HG02885 (cell line): ENCODE measurements around the gene STK10.
A peak's percentile ranks its signal among the peaks of the same experiment; 100 is the strongest.
"Not testable (repeated sequence)": the region's sequence is repeated elsewhere in the genome, so short reads cannot be mapped to it uniquely, and the experiment has no call there.

Source experiments
- ATAC-seq: cut with Tn5 transposase; IDR thresholded peaks from one replicate; pipeline ENCODE4 v1.9.1; 2021; ENCODE audit warnings: mild to moderate bottlenecking; ENCODE audit not compliant: unreplicated experiment, poor library complexity

STK10 gene

DNA sequence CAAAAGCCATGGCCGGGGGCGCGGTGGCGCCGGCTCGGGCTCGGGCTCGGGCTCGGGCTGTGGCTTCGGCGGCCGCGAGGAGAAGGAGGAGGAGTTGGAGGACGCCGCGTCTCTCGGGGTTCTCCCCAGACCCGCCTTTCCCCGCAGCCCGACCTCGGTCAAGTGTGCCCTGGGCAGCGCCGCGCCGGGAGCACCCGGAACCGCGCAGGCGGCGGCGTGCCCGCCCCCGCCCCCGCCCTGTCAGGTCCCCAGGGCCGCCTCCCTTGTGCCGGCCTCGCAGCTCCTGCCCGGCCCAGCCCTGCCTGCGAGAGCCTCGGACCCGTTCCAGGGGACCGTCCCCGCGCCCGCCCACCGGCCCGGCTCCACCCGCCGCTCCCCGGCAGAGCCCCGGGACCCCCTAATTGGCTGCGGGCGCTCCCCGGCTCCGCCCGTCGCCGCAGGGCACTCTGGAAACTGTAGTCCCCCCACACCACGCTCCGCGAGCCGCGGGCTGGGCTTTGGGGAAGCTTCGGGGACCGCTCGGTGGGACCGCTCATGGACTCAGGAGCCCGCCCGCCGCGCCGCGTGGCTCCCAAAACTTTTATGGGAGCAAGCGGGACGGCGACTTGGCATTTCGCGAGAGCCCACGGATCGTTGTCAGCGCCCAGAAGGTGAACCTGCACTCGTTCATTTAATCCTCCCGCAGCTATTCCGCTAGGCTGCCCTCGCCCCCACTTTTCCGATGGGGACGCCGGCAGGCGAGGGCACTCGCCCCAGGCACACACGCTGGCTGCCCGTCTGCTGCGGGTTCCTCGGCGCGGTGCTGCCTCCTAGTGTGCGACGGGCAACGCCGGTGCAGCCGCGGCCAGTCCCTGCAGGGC is at the start of gene STK10:
TSS of gene STK10 (minus strand) at position 192 of the 860 bp plus-strand sequence. CDS start at position 10, 182 bp downstream.
- peak; percentile 77 for ATAC-seq

DNA sequence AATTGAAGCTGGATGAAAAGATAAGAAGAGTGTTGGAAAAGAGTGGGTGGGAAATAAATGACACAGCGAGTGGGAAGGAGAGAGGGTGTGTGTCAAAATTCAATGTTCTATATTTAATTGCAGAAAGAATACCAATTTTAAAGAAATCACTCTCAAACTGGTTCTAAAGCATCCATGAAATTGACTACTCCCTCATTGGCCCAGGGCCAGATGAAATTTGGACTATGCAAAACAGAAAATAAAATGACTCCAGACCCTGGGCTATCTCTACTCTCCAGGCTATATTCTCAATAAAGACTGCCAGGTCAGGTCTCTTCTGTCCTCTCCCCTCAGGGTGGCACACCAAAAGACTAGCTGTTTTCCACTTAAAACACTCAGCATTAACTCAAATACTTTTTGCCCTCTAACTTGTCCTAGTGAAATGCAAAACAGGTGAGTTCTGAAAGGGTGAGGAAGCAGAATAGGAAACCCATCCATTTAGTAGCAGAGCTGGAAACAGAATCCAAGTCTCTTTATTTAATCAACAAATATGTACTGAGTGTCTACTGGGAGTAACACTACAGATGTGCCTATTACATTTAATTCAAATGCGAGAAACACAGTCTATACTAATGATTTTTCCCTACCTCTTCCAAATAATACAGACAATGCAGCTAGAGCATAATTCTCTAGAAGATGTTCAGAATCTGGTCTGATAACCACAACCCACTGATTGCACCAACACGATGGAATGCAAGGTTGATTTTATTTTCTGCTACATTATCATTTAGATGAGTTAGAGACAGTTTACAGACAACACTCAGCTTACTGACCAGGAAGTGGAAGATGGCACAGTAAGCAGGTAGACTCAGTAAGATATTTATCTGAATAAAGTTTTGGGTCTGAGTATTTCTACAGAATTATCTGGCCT is 48.1 kb upstream of the STK10 start:
- ATAC-seq, result no peak

DNA sequence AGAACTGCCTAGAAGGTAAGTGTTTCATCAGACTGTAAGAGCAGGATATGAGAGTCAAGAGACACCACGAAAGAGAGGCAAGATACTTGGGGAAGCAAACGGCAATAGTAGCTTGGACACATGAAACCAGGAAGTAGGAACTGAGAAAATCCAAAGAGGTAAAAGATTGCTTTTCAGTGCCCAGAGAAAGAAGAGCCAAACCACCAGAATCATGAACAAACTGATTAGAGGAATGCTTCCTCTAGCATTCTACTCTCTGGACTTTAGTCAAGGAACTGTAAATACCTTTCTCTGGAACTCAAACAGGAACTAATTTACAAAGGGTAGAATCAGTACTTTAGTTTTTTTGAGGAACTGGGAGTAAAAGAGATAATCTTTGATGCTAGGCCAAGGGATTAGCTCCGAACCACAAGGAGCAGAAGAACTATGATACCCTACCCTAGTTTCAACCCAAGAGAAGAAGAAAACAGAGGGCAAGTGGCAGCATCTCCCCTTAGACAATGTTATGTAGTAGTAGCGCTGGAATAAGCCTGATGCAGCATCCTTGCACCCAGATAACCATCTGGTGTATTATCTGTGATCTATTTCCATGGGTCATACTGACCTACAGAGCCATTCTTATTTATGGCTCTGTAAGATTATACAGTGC is 47.2 kb upstream of the STK10 start:
- peak; percentile 69 for ATAC-seq

DNA sequence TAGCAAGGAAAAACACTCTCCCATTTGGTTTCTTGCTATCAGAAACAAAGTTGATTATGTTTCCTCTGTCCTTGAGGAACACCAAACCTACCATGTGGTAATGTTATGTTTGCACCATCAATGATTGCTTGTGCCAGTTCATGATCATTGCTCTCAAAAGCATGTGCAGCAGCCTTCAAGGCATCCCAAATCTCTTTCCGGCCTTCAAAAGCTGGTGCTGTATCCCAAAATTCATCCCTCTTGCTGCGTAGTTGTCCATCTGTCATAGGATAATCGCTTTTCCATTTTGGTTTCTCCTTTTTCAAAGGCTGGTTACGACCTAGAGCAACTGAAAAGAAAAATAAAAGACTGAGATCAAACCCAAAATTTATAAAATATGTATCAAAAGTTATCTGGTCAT is 46.0 kb upstream of the STK10 start:
- ATAC-seq, result no peak

DNA sequence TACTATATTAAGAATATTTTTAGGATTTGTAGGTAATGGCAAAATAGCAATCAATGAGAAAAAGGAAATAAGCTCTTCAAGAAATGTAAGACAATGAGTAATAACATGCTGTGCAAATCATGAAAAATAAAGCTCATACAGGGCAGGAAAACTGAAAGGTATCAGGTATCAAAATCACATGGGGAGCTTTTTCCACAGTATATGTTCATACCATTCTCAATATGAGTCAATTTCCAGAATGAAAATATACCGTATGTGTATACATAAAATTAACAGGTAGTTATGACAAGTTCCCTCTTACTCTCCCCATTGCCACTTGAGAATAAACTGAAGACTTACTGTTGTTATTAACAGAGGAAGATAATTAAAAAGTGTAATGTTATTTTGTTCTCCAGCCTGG is 41.9 kb upstream of the STK10 start:
- no peak for ATAC-seq

DNA sequence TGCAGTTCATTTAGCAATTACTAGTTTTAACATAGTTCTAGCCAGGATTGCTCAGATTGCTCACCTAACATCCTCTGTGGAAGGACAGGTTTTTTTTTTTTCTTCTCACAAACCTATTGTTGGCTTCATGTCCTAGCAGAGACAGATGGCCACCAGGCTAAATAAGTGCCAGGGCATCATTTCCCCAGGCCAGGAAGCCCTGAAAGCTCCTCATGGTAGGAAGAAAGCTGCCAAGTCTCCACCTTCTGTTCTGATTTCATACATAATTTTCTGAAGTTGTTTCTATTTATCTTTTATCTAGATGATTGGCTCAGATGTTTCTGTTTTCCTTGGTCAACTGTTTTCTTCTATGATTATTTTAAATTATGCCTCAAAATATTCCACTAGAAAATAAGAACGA is 37.0 kb upstream of the STK10 start:
- no peak for ATAC-seq

DNA sequence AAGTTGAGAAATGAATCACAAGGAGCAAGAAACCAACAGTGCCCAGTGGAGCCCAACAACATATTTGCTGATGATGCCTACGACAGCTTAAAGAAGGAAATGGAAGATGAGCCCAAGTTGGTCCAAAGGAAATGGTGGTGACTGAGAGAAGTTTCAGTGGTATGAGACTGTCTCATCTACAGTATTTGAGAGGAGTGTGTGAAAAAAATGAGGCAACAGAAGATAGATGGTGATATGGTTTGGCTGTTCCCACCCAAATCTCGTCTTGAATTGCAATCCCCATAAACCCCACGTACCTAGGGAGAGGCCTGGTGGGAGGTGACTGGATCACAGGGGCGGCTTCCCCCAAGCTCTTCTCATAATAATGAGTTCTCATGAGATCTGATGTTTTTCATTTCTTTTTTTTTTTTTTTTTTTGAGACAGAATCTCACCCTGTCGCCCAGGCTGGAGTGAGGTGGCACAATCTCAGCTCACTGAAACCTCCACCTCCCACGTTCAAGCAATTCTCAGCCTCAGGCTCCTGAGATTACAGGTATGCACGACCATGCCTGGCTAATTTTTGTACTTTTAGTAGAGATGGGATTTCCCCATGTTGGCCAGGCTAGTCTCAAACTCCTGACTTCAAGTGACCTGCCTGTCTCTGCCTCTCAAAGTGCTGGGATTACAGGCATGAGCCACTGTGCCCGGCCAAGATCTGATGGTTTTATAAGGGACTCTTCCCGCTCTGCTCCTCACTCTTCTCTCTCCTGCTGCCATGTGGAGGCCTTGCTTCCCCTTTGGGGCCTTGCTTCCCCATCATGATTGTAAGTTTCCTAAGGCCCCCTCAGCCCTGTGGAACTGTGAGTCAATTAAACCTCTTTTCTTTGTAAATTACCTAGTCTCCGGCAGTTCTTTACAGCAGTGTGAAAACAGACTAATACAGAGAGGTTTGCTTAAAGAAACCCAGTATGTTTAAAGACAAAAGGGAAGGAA is 36.2 kb upstream of the STK10 start:
- peak; percentile 78 for ATAC-seq

DNA sequence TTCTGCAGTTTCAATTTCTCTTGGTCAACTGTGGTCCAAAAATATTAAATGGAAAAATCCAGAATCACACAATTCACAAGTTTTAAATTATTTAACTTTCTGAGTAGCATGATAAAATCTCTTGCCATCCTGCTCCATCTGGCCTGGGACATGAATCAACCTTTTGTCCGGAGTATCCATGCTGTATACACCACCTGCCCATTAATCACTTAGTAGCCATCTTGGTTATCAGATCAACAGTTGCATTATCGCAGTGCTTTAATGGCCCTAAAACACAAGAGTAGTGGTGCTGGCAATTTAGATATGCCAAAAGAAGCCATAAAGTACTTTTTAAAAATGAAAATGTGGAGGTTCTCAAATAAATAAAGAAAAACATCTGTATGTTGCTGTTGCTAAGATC is 31.3 kb upstream of the STK10 start:
- no peak for ATAC-seq

DNA sequence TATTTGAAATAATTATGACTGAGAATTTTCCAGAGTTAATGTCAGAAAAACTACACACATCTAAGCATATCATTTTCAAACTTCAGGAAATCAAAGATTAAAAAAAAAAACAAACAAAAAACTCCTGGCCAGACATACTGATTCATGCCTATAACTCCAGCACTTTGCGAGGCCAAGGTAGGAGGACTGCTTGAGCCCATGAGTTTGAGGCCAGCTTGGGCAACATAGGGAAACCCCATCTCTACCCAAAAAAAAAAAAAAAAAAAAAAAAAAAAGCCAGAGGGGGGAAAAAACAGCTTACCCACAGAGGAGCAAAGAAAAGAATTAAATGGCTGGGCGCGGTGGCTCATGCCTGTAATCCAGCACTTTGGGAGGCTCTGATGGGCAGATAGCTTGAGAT is 28.3 kb upstream of the STK10 start:
- ATAC-seq, result no peak

DNA sequence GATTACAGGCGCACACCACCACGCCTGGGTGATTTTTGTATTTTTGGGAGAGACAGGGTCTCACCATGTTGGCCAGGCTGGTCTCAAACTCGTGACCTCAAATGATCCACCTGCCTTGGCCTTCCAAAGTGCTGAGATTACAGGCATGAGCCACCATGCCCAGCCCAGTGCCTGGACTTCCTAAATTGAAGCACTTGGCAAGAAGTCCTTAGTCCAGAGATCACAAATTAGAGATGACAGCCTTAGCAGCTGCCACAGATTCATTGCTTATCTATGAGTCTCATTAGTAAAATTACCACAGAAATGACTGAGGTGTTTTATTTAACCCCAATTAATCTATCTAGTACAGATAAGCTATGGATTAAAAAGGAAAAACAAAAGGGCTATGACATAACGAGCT is 25.1 kb upstream of the STK10 start:
- ATAC-seq, result no peak

DNA sequence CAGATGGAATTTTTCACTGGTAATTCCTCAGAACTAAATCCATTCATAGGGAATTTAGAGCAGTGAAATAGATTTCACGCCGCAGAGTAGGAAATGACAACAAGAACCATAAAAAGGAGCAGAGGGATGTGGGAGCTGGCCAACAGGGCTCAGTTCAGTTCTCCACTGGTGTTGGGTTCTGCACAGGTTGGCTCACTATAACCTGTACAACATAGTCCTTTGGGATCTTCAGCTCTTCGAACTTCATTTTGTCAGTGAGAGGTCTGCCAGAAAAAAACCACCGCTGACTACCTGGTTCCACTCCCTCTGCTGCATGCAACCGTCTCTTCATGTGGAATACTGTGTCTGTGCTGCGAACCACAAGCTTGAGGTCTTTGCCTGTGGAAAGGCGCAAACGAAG is 23.7 kb upstream of the STK10 start:
- ATAC-seq, result no peak

DNA sequence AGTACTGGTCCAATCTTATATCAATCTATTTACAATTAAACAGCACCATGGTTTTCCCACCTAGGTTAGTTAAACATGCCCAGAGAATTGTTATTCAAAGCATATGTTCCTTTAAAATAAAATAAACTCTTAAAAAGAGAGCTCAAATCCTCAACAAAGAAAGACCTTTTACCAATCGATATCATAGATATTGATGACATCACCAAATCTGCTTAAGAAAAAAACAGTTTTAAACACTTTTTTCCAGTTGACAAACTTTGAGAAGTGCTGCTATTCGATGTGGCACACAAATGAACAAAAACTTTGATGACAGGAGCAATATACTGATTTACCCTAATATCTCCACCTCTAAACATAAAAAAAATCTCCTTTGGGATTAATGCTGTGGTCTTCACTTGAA is 21.7 kb upstream of the STK10 start:
- ATAC-seq, result no peak

DNA sequence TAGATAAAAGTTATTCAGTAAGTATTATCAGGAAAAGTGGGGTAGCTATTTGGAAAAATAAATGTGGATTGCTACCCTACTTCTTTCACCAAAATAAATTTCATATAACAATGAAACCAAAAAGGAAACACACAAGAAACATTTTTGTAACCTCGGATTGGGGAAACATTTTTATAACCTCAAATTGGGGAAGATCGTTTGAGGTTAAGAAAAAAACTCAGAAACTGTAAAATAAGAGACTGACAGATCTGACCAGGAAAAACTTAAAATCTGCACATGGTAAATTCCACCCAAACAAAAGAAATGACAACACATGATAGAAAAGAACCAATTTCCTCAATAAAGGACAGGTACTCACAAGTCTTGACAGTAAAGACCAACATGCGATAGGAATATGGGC is 19.5 kb upstream of the STK10 start:
- ATAC-seq, result no peak

DNA sequence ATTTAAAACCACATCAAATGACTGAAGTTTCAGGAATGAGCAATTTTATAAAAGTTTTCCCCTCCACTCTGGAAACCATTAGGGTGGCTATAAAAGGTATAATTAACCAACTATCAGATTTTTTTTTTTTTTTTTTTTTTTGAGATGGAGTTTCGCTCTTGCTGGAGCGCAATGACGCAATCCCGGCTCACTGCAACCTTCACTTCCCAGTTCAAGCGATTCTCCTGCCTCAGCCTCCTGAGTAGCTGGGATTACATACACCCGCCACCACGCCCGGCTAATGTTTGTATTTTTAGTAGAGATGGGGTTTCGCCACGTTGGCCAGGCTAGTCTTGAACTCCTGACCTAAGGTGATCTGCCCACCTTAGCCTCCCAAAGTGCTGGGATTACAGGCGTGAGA is 18.0 kb upstream of the STK10 start:
- ATAC-seq, result not testable (repeated sequence)

DNA sequence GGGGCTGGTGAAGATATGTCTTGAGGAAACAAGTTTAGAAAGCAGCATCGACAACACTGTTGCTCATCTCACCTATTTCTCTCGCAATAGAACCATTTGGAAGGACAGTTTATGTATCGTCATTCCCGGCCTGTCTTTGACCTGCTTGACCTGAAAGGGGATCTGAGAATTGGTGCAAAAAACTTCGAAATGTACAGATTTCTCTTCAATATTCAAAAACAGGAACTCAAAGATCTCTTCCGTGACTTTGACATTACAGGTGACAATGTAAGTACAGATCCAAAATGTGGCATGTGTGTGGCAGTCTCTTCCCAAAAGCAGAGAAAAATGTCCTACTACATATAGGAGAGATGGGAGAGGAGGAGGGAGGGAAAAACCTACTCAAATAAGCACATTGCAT is 12.5 kb upstream of the STK10 start:
- no peak for ATAC-seq

DNA sequence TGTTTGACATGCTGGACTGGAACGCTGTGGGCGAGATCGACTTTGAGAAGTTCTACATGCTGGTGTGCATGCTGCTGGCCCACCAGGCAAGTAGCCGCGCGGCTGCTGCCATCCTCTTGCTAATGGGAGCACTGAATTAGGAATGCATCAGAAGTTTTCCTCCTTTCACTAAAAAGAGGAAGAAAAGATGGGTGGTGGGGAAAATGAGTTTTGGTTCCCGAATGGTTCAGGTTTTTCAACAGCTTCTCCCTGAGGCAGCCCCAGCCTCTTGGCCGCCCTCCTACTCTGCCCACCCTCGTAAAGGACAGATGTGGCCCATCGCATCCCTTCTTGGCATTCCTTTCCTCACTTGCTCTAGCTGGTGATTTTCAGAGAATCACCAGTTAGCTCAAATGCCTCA is 11.4 kb upstream of the STK10 start:
- no peak for ATAC-seq

DNA sequence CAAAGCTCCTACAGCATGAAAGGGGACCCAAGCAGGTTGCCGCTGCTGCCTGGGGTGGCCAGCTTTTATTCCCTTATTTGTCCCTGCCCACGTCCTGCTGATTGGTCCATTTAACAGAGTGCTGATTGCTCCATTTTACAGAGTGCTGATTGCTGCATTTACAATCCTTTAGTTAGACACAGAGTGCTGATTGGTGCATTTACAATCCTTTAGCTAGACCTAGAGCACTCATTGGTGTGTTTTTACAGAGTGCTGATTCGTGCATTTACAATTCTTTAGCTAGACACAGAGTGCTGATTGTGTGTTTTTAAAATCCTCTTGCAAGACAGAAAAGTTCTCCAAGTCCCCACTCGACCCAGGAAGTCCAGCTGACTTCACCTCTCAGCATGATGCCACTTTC is 9.8 kb upstream of the STK10 start:
- not testable (repeated sequence) for ATAC-seq

DNA sequence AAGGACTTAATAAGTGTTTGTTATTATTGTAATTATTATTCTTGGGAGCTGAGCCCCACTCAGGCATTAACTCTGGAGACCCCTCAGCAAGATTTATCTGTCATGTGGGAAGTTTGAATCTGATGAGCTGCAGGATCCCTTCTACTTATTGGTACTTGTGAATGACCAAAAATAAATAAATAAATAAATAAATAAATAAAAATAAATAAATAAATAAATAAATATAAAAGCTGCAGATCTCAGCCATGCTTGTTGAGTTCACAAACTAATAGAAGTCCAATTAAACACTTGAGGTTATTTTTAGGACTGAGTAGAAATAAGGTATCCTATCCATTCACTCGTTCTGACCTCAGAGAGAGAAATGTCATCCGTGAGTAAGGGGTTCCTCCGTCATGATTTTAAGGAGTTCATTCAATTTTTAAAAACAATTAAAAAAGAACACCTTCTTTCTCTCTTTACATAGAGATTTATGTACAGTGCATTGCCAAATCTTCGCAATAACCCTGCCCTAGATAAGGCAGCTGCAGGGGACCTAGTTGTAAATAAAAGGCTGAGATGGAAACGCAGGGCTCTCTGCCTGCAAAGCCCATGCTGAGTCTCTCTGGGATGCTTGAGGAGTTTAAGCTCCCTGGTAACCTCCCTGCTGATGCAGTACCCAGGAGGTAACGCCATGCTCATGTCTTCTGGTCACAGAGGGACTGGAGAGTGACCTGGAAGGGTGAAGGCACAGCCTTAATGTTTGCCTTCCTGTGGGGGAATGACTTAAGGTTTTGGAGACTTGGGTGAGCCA is 7.2 kb upstream of the STK10 start:
- no peak for ATAC-seq

DNA sequence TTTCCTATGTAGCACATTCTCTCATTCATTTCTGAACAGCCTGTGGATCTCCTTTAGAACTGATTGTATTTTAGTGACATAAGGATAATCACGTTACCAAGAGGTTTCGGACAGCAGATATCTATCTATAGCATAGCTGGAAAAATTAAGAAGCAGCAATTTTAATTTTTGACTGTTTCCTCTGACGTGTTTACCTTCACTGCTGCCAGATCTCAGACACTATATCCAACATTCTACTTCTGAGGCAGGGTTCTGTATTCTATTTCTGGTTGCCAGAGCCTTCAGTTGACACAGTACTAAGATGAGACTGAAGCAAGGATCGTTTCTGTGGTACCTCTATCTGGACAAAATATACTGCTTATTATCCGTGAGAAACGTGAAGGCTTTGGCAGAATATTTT is 5.8 kb upstream of the STK10 start, which contains the start of gene EFCAB9:
TSS of gene EFCAB9 (plus strand) at position 301 of the 400 bp plus-strand sequence. CDS start at position 302, 1 bp downstream.
- ATAC-seq, result no peak
